H1 (cell line): ENCODE measurements around the gene SGO1. TPM values are rescaled to one million over a fixed set of nuclear protein-coding genes. Genes with fewer than 3 reads are reported as not detected.

Source experiments
- CTCF ChIA-PET: fragments of 300-600 bp; sonication (Branson Sonifier 250); formaldehyde crosslinking; loops from one replicate; lab custom pipeline; 2021; ENCODE audit not compliant: partially characterized antibody; lab: Charles Lee
- POLR2A ChIA-PET: fragments of 300-600 bp; sonication (Branson Sonifier 250); formaldehyde crosslinking; loops from one replicate; lab custom pipeline; 2021; ENCODE audit warnings: inconsistent platforms; ENCODE audit not compliant: partially characterized antibody; lab: Charles Lee
- DNase-seq, 2 experiments: peaks; one replicate each; pipeline versions ENCODE4 v3.0.0 to v3.0.0-alpha.2; 2010 to 2022; ENCODE audit warnings: low spot score in 2 of 2, low read depth in 1 of 2, mixed read lengths in 1 of 2
- FAIRE-seq: peaks from 2 replicates; lab custom pipeline; 2011; peaks lifted over from hg19 to GRCh38; lab: Jason Lieb, UNC
- H2AFZ ChIP-seq: 2 replicates; pipeline ENCODE4 v1.8.1; 2012; ENCODE audit warnings: low read length, inconsistent platforms
- H2AK5ac ChIP-seq: 2 replicates; pipeline ENCODE4 v1.6.1; 2013; ENCODE audit warnings: low read depth, low read length
- H2BK120ac ChIP-seq: replicated peaks from 2 replicates; pipeline ENCODE3; 2013; ENCODE audit warnings: low read depth, low read length, inconsistent platforms
- H2BK12ac ChIP-seq: 2 replicates; pipeline ENCODE4 v1.6.1; 2013; ENCODE audit warnings: low read depth, low read length
- H2BK15ac ChIP-seq: 2 replicates; pipeline ENCODE4 v1.6.1; 2013; ENCODE audit warnings: low read length
- H2BK20ac ChIP-seq: 2 replicates; pipeline ENCODE4 v1.6.1; 2013; ENCODE audit warnings: low read length
- H2BK5ac ChIP-seq: 2 replicates; pipeline ENCODE4 v1.6.1; 2013; ENCODE audit warnings: low read depth, low read length
- H3K14ac ChIP-seq: 2 replicates; pipeline ENCODE4 v1.6.1; 2013; ENCODE audit warnings: inconsistent platforms; ENCODE audit not compliant: insufficient read length
- H3K18ac ChIP-seq: 2 replicates; pipeline ENCODE4 v1.6.1; 2013; ENCODE audit warnings: low read length; ENCODE audit errors: extremely low read depth
- H3K23ac ChIP-seq: 2 replicates; pipeline ENCODE4 v1.6.1; 2013; ENCODE audit warnings: inconsistent platforms; ENCODE audit not compliant: insufficient read length
- H3K23me2 ChIP-seq: 2 replicates; pipeline ENCODE4 v1.6.1; 2013; ENCODE audit warnings: low read depth, low read length
- H3K27ac ChIP-seq: 2 replicates; pipeline ENCODE4 v1.6.1; 2011; ENCODE audit warnings: low read depth, low read length, inconsistent platforms
- H3K27me3 ChIP-seq, 4 experiments: replicated peaks in 1 of 4; 1 replicate in 1 of 4; 2 replicates in 3 of 4; pipeline versions ENCODE4 v1.6.1 to v1.8.1; 2011 to 2013; ENCODE audit warnings: low read length in 3 of 4, mild to moderate bottlenecking in 3 of 4, inconsistent platforms in 2 of 4, mixed read lengths in 2 of 4, moderate library complexity in 1 of 4; ENCODE audit not compliant: control insufficient read depth in 3 of 4, insufficient read depth in 3 of 4; ENCODE audit errors: extremely low read depth in 1 of 4
- H3K36me3 ChIP-seq, 4 experiments: 2 replicates each; pipeline versions ENCODE4 v1.6.1 to v1.8.1; 2011 to 2013; ENCODE audit warnings: mild to moderate bottlenecking in 4 of 4, low read length in 3 of 4, moderate library complexity in 2 of 4, control low read depth in 1 of 4, inconsistent platforms in 1 of 4; ENCODE audit not compliant: insufficient read depth in 4 of 4, control insufficient read depth in 2 of 4
- H3K4ac ChIP-seq: replicated peaks from 2 replicates; pipeline ENCODE3; 2013; ENCODE audit warnings: low read length, low read depth, mixed read lengths, inconsistent platforms; ENCODE audit not compliant: insufficient read length
- H3K4me1 ChIP-seq, 4 experiments: replicated peaks in 1 of 4; 1 replicate in 1 of 4; 2 replicates in 3 of 4; pipeline versions ENCODE4 v1.6.1 to v1.8.1; 2011 to 2013; ENCODE audit warnings: low read length in 3 of 4, inconsistent platforms in 2 of 4, mixed read lengths in 1 of 4; ENCODE audit not compliant: insufficient read depth in 4 of 4, control insufficient read depth in 3 of 4
- H3K4me2 ChIP-seq, 2 experiments: 2 replicates each; pipeline versions ENCODE4 v1.6.1 to v1.8.1; 2011 to 2013; ENCODE audit warnings: low read depth in 2 of 2, low read length in 2 of 2, control low read depth in 1 of 2, inconsistent platforms in 1 of 2, mild to moderate bottlenecking in 1 of 2; ENCODE audit not compliant: insufficient read depth in 1 of 2
- H3K4me3 ChIP-seq, 4 experiments: fragments of 200-600, 300-600 bp in 1 of 4; sonication (generic), shearing (Covaris generic), sonication (Bioruptor Twin) in 1 of 4; 2 replicates each; pipeline versions ENCODE4 v1.5.1 to v1.8.1; 2011 to 2016; ENCODE audit warnings: low read length in 4 of 4, low read depth in 3 of 4, control low read depth in 2 of 4, inconsistent platforms in 2 of 4, mild to moderate bottlenecking in 2 of 4, mixed read lengths in 1 of 4, moderate library complexity in 1 of 4; ENCODE audit not compliant: insufficient read depth in 2 of 4; ENCODE audit errors: extremely low read depth in 1 of 4
- H3K56ac ChIP-seq: replicated peaks from 2 replicates; pipeline ENCODE3; 2013; ENCODE audit warnings: low read depth, mild to moderate bottlenecking, mixed read lengths, low read length, inconsistent platforms; ENCODE audit not compliant: insufficient read length
- H3K79me1 ChIP-seq: 2 replicates; pipeline ENCODE4 v1.6.1; 2013; ENCODE audit warnings: low read depth, low read length, control low read depth
- H3K79me2 ChIP-seq, 2 experiments: 2 replicates each; pipeline versions ENCODE4 v1.6.1 to v1.8.1; 2012 to 2013; ENCODE audit warnings: low read length in 2 of 2, mild to moderate bottlenecking in 2 of 2, inconsistent platforms in 1 of 2; ENCODE audit not compliant: insufficient read depth in 2 of 2, control insufficient read depth in 1 of 2
- H3K9ac ChIP-seq, 4 experiments: replicated peaks in 1 of 4; 1 replicate in 1 of 4; 2 replicates in 3 of 4; pipeline versions ENCODE4 v1.6.1 to v1.8.1; 2011 to 2013; ENCODE audit warnings: low read depth in 3 of 4, low read length in 3 of 4, control low read depth in 2 of 4, mild to moderate bottlenecking in 2 of 4, moderate library complexity in 2 of 4, inconsistent platforms in 1 of 4; ENCODE audit errors: extremely low read depth in 1 of 4
- H3K9me3 ChIP-seq, 2 experiments: 2 replicates each; pipeline versions ENCODE4 v1.6.1 to v1.8.1; 2012 to 2013; ENCODE audit warnings: mild to moderate bottlenecking in 2 of 2, moderate library complexity in 2 of 2, control low read depth in 1 of 2, inconsistent platforms in 1 of 2, low read depth in 1 of 2, low read length in 1 of 2, mixed read lengths in 1 of 2; ENCODE audit not compliant: insufficient read depth in 2 of 2
- H4K20me1 ChIP-seq, 2 experiments: replicated peaks in 1 of 2; 2 replicates each; pipeline versions ENCODE3 to v1.8.1; 2011 to 2013; ENCODE audit warnings: inconsistent platforms in 2 of 2, low read length in 2 of 2, mild to moderate bottlenecking in 1 of 2; ENCODE audit not compliant: insufficient read depth in 2 of 2, control insufficient read depth in 1 of 2
- H4K5ac ChIP-seq: 2 replicates; pipeline ENCODE4 v1.6.1; 2013; ENCODE audit warnings: low read length, low read depth, mixed read lengths, inconsistent platforms; ENCODE audit not compliant: insufficient read length
- H4K8ac ChIP-seq: 2 replicates; pipeline ENCODE4 v1.8.0; 2013; ENCODE audit warnings: mild to moderate bottlenecking, moderate library complexity, low read length, inconsistent platforms; ENCODE audit not compliant: insufficient read depth; ENCODE audit errors: extremely low read depth
- H4K91ac ChIP-seq: replicated peaks from 2 replicates; pipeline ENCODE3; 2013; ENCODE audit warnings: low read length, mixed read lengths, inconsistent platforms; ENCODE audit not compliant: insufficient read length
- ATF3 ChIP-seq: IDR thresholded peaks from 2 replicates; pipeline ENCODE4 v1.6.1; 2011; ENCODE audit warnings: low read depth, mild to moderate bottlenecking, low read length; ENCODE audit not compliant: insufficient read depth
- FOSL1 ChIP-seq: IDR thresholded peaks from 2 replicates; pipeline ENCODE4 v1.6.1; 2011; ENCODE audit warnings: mild to moderate bottlenecking, low read depth, low read length, moderate library complexity; ENCODE audit not compliant: insufficient read depth
- WGBS, 2 experiments: shearing (Covaris generic) in 1 of 2; methylation state at CpG; one replicate each; pipeline versions ENCODE4 v1.1.6 to v1.1.7; 2013 to 2015; ENCODE audit warnings: low lambda C conversion rate in 2 of 2, mixed read lengths in 2 of 2, inconsistent platforms in 1 of 2, low coverage in 1 of 2, missing lambda C conversion rate in 1 of 2; ENCODE audit not compliant: insufficient replicate concordance in 2 of 2, insufficient coverage in 1 of 2, insufficient read length in 1 of 2; ENCODE audit errors: extremely low coverage in 1 of 2, missing lambda C conversion rate in 1 of 2; 5-methylcytosine and 5-hydroxymethylcytosine counted together
- polyA plus RNA-seq, 7 experiments: library from polyadenylated mRNA; depleted of rRNA in 3 of 7; stranded (reverse) in 5 of 7; unstranded in 2 of 7; fragments of >200 nt in 5 of 7; fragments of 200-250 nt in 2 of 7; gene quantifications; 1 replicate in 5 of 7; 2 replicates in 1 of 7; 4 replicates in 1 of 7; pipeline versions ENCODE4 v1.2.1 to v1.2.3, GENCODE V29; 2011 to 2013; ENCODE audit warnings: missing spikeins in 2 of 7, mixed read lengths in 2 of 7
- total RNA-seq: library from RNA; stranded (reverse); fragmentation: NEBNext Ultra II Directional; extraction: Animal tissue kit (Norgen Biotek cat#: 25700); gene quantifications from 2 replicates; pipeline ENCODE4 v1.2.1, GENCODE V29; 2021

SGO1 gene
- total and polyA plus RNA-seq, 2 of the 8 experiments (the other 6 are each of a cell fraction or from before 2014, with no cell fraction given) = 6.9 to 36.4 TPM

- 0 out of 2 replicates have a peak overlapping the region, but pooled peaks have one; percentile 2 for H3K18ac ChIP-seq
- no peak overlapping the region for H2BK12ac ChIP-seq
- peaks cover 3 to 29% of the 10 kb centered on the region in 2 experiments; a peak in 3 of 4 replicates for H3K79me2 ChIP-seq
- no peak overlapping the region for H4K8ac ChIP-seq
- no peak overlapping the region for H3K56ac ChIP-seq
- no peak overlapping the region for H3K14ac ChIP-seq
- DNase-seq (peak in 1 of 2 experiments; percentile 48), FAIRE-seq (no peak)
- H2AFZ ChIP-seq = peak overlapping the region; percentile 87; the same call in 1 of the 2 replicates
- peak overlapping the region; percentile 93 for H2BK5ac ChIP-seq
- WGBS, 2 experiments = 5% methylated on average over 12 of the region's 12 CpGs; no CpG with 5 or more reads in 1 of the 2 experiments
- H2AK5ac ChIP-seq = no peak overlapping the region
- peaks cover 0 to 9% (median under 1%) of the 10 kb centered on the region in 4 experiments; a peak in 3 of 7 replicates for H3K4me1 ChIP-seq
- ChIA-PET POLR2A (interaction anchor here (0.7 to 1.6 kb wide), 5 partner anchors 29 to 164 kb away, joined by 3 to 5 read pairs (median 3); no protein-coding TSS in a partner anchor), CTCF (no interaction called here)
- TF ChIP-seq ATF3 (no peak), FOSL1 (no peak)
- no peak overlapping the region for H3K23ac ChIP-seq
- no peaks in the 10 kb centered on the region for H4K20me1 ChIP-seq
- H3K36me3 ChIP-seq = peaks cover 6 to 31% (median 19%) of the 10 kb centered on the region in 4 experiments
- H3K27me3 ChIP-seq = no peaks in the 10 kb centered on the region
- no peak overlapping the region for H2BK20ac ChIP-seq
- peak overlapping the region; percentile 95 to 99 (median 98) for H3K4me3 ChIP-seq
- no peak overlapping the region for H2BK120ac ChIP-seq
- H4K91ac ChIP-seq = no peak overlapping the region
- H4K5ac ChIP-seq = no peak overlapping the region
- H3K23me2 ChIP-seq = peaks cover 6% of the 10 kb centered on the region
- no peaks in the 10 kb centered on the region; the same call in 1 of the 2 replicates for H3K79me1 ChIP-seq
- peak overlapping the region; percentile 90; the same call in 1 of the 2 replicates for H3K27ac ChIP-seq
- no peaks in the 10 kb centered on the region for H3K9me3 ChIP-seq
- H3K4me2 ChIP-seq = peak overlapping the region; percentile 65 to 71
- no peak overlapping the region for H2BK15ac ChIP-seq
- H3K9ac ChIP-seq = peak overlapping the region; percentile 83 to 95 (median 94)
- no peak overlapping the region for H3K4ac ChIP-seq
Observed at GRCh38 chr3:20185331-20185678, 701 bp downstream of the SGO1 start.
